Placental pericyte (primary cell): ENCODE results near the gene BTBD10. TPM values are rescaled to one million over a fixed set of nuclear protein-coding genes. Genes with fewer than 3 reads are reported as not detected.

Experiments
- total RNA-seq: library from RNA; depleted of rRNA; stranded (reverse); fragments of >200 nt; gene quantifications from 2 replicates; pipeline ENCODE4 v1.2.3, GENCODE V29; 2012

Gene BTBD10
- total RNA-seq: 47.1 and 68.0 TPM in 2 replicates

GRCh38 chr11:13462901-13463778 is at the start of gene BTBD10:
Gene BTBD10 (minus strand): TSS chr11:13463222. CDS start chr11:13445124, 18,098 bp downstream.

GRCh38 chr11:13495929-13496328 is 32.9 kb upstream of the BTBD10 start, which contains the start of gene PTH:
Gene PTH (minus strand): TSS chr11:13495997. CDS start chr11:13492855, 3,142 bp downstream.

Other genes with a start within 250 kb of the BTBD10 start
- gene BMAL1, start 185.4 kb downstream of the BTBD10 start, total RNA-seq: 15.6 and 20.8 TPM in 2 replicates
- not detected in 2 replicates for gene PTH, start 32.8 kb upstream of the BTBD10 start, total RNA-seq
- 61.5 and 64.7 TPM in 2 replicates for gene FAR1, start 205.4 kb upstream of the BTBD10 start, total RNA-seq